OCI-LY3 (cell line): Measurements from ENCODE around the gene LRRC8E.
"Not testable (repeated sequence)": the region's sequence is repeated elsewhere in the genome, so short reads cannot be mapped to it uniquely, and the experiment has no call there.

Experiments
- H2AFZ ChIP-seq: fragments of 200-600, 300-600 bp; shearing (Covaris generic); 2 replicates; pipeline ENCODE4 v1.6.0; 2014; ENCODE audit warnings: antibody characterized with exemption, low read depth, low read length
- H3K27ac ChIP-seq: fragments of 200-600, 300-600 bp; sonication (generic); 2 replicates; pipeline ENCODE4 v1.5.1; 2014; ENCODE audit warnings: mild to moderate bottlenecking, low read length, moderate library complexity, mixed read lengths
- H3K27me3 ChIP-seq: fragments of 200-600, 300-600 bp; sonication (generic); 2 replicates; pipeline ENCODE4 v1.6.1; 2014; ENCODE audit warnings: low read depth, low read length, mixed read lengths
- H3K36me3 ChIP-seq: fragments of 200-600, 300-600 bp; sonication (generic); replicated peaks from 2 replicates; pipeline ENCODE3; 2014; ENCODE audit warnings: low read depth, low read length, mixed read lengths
- H3K4me1 ChIP-seq: fragments of 300-600, 200-600 bp; sonication (generic); 2 replicates; pipeline ENCODE4 v1.6.1; 2014; ENCODE audit warnings: low read length, mixed read lengths
- H3K4me2 ChIP-seq: fragments of 200-600, 300-600 bp; sonication (generic); 2 replicates; pipeline ENCODE4 v1.6.1; 2014; ENCODE audit warnings: low read length, mixed read lengths
- H3K4me3 ChIP-seq: fragments of 300-600, 200-600 bp; sonication (generic); 2 replicates; pipeline ENCODE4 v1.5.1; 2014; ENCODE audit warnings: antibody characterized with exemption, mild to moderate bottlenecking, low read length, moderate library complexity
- H3K79me2 ChIP-seq: fragments of 300-600, 200-600 bp; shearing (Covaris generic); 2 replicates; pipeline ENCODE4 v1.6.1; 2014; ENCODE audit warnings: mild to moderate bottlenecking, low read length, mixed read lengths
- H3K9ac ChIP-seq: fragments of 300-600, 200-600 bp; shearing (Covaris generic); 2 replicates; pipeline ENCODE4 v1.6.0; 2014; ENCODE audit warnings: mild to moderate bottlenecking, low read length, moderate library complexity
- H3K9me3 ChIP-seq: fragments of 200-600, 300-600 bp; shearing (Covaris generic); 2 replicates; pipeline ENCODE4 v1.6.1; 2014; ENCODE audit warnings: low read length, mixed read lengths; ENCODE audit not compliant: insufficient read depth
- H4K20me1 ChIP-seq: fragments of 200-600, 300-600 bp; sonication (generic); 2 replicates; pipeline ENCODE4 v1.6.1; 2016; ENCODE audit warnings: low read length, mixed read lengths; ENCODE audit not compliant: insufficient read depth
- EZH2phosphoT487 ChIP-seq: fragments of 200-600 bp; shearing (Covaris generic); IDR thresholded peaks from 2 replicates; pipeline ENCODE4 v1.6.1; 2018; ENCODE audit warnings: antibody characterized with exemption, mixed run types, low read depth
- TF ChIP-seq, protein P1 (sequence below): fragments of 200-600, 300-600 bp; sonication (generic); IDR thresholded peaks from 2 replicates; pipeline ENCODE4 v1.5.1; 2014; ENCODE audit warnings: antibody characterized with exemption, low read length, low read depth

Gene LRRC8E

DNA sequence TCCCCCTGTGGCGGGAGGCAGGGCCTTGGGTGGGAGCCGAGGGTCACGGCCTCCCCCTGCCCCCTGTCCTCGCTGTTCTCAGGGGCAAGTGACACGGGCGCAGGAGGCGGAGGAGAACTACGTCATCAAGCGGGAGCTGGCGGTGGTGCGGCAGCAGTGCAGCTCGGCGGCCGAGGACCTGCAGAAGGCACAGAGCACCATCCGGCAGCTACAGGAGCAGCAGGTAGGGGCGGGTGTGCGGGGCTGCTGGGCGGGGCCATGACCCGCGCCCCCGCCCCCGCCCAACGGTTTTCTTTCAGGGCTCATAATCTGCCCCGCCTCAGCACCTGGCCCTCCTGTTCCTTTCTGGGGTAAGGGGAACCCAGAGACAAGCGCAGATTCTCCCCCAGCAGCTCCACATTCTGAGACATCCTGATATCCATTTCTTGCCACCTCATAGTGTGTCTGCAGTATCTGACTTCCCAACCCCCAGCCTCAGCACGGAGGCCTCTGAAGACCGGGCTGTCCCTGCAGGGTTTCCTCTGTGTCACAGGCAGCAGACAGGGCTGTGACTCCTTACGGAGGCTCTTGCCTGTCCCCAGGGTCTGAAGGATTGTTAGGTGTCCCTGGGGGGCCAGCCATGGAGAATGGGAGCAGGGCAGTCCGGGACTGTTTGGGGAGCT is 30.1 kb upstream of the LRRC8E start:
- H3K36me3 ChIP-seq, result no peaks in the 10 kb centered on the region
- peak overlapping the region; percentile 87 for H3K4me2 ChIP-seq
- H3K27me3 ChIP-seq, result peaks cover 11% of the 10 kb centered on the region; the same call in 1 of the 2 replicates
- no peaks in the 10 kb centered on the region for H4K20me1 ChIP-seq
- no peak overlapping the region for H3K27ac ChIP-seq
- peak overlapping the region; percentile 73; the same call in 1 of the 2 replicates for H2AFZ ChIP-seq
- no peaks in the 10 kb centered on the region for H3K9me3 ChIP-seq
- TF ChIP-seq, protein P1, sequence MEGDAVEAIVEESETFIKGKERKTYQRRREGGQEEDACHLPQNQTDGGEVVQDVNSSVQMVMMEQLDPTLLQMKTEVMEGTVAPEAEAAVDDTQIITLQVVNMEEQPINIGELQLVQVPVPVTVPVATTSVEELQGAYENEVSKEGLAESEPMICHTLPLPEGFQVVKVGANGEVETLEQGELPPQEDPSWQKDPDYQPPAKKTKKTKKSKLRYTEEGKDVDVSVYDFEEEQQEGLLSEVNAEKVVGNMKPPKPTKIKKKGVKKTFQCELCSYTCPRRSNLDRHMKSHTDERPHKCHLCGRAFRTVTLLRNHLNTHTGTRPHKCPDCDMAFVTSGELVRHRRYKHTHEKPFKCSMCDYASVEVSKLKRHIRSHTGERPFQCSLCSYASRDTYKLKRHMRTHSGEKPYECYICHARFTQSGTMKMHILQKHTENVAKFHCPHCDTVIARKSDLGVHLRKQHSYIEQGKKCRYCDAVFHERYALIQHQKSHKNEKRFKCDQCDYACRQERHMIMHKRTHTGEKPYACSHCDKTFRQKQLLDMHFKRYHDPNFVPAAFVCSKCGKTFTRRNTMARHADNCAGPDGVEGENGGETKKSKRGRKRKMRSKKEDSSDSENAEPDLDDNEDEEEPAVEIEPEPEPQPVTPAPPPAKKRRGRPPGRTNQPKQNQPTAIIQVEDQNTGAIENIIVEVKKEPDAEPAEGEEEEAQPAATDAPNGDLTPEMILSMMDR, result no peak
- TF ChIP-seq EZH2phosphoT487, result no peak
- H3K4me1 ChIP-seq, result peaks cover 5% of the 10 kb centered on the region; the same call in 1 of the 2 replicates
- no peaks in the 10 kb centered on the region for H3K79me2 ChIP-seq
- H3K4me3 ChIP-seq, result peak overlapping the region; percentile 74
- peak overlapping the region; percentile 38; the same call in 1 of the 2 replicates for H3K9ac ChIP-seq

DNA sequence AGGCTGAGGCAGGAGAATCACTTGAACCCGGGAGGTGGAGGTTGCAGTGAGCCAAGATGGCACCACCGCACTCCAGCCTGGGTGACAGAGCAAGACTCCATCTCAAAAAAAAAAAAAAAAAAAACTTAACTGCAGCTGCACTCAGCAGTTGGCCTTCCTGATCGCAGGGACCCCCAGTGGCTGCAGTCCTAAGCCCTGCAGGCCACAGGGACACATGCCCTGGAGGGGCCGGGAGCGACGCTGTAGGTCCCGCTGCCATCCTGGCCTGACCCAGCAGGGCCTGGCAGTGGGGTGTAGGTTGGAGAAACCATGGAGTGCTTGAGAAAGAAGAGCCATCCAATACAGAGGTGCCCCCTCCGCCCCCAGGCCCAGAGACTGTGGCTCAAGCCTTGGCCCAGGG is 29.2 kb upstream of the LRRC8E start:
- H3K36me3 ChIP-seq, H3K9ac ChIP-seq, H3K4me1 ChIP-seq, H3K9me3 ChIP-seq, H4K20me1 ChIP-seq, H3K27ac ChIP-seq, H3K4me3 ChIP-seq, H2AFZ ChIP-seq, H3K4me2 ChIP-seq, H3K79me2 ChIP-seq: not testable (repeated sequence)
- H3K27me3 ChIP-seq, result peaks cover 11% of the 10 kb centered on the region; the same call in 1 of the 2 replicates

DNA sequence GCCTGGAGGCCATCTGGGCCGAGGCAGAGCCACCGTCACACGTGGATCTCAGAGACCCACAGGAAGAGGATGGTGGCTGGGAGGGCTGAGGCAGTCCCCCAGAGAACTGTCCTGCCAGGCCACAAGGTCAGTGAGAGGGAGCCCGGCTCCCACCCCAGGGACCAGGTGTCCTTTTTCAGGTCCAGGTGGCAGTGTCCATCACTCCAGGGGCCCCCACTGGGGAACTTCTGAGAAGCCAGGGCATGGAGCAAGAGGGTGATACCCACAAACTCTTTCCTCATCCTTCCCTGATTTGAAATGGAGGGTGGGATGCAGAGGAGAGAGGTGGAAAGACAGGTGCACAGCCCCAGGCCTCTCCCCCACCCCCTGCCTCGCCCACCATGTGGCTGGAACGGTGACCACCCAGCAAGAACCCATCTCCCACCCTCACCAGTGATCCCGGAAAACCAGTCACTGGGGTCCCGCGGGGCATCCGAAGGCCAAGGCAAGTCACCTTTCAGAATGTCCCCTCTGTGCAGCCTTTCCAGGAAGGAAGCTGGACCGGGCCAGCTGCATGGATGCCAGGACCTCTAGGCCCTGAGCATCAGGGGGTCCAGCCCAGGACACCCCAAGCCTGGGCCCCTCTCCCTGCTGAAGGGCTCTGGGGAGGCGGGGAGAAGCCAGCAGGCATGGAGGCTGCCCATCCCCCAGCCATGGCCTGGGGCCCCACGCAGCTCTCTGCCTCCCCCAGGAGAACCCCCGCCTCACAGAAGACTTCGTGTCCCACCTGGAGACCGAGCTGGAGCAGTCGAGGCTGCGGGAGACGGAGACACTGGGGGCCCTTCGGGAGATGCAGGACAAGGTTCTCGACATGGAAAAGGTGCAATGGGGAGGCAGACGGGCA is 28.2 kb upstream of the LRRC8E start:
- Histone ChIP-seq H3K27me3 (peaks cover 11% of the 10 kb centered on the region; the same call in 1 of the 2 replicates), H3K4me2 (no peak overlapping the region)
- TF ChIP-seq, protein P1, result no peak
- no peak for TF ChIP-seq EZH2phosphoT487

DNA sequence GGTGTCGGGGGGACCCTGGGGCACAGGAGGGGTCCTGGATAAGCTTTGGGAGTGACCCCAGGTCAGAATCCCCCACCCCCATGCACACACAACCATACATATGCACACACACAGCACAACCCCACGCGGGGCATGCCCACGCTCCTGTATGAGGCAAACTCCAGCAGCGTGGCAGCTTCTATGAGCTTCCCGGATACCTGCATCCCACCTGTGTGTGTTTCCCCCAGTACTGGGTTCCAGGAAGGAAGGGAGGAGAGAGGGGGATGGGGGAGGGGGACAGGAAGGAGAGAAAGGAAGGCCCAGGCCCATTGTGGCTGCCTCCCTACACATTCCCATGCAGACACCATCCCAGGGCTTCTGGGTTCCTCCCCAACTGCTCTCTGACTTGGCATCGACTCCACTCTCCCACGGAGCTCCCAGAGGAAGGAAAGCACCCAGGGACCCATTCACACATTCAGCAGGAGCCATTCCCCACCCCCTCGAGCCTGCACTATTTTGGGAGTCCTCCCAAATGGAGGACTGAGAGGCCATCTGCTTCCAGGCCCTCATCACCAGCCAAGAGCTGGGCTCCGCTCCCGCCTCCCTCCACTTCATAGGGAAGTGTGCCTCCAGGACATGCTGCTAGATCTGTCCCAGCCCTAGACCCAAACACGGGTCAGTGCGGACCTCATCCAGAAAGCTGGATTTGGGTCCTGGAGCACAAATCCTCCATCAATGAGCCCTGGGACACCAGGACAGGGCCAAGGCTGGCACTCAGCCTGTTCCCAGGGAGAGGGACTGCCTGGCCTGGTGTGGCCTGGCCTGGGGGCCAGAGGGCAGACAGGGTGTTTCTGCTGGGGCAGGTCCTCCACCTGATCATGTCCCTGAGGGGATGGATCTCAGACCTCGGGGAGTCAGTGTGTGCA is 27.3 kb upstream of the LRRC8E start:
- Histone ChIP-seq H3K9me3 (no peaks in the 10 kb centered on the region), H4K20me1 (no peaks in the 10 kb centered on the region), H2AFZ (no peak overlapping the region), H3K79me2 (no peaks in the 10 kb centered on the region), H3K36me3 (no peaks in the 10 kb centered on the region), H3K27me3 (peaks cover 11% of the 10 kb centered on the region; the same call in 1 of the 2 replicates), H3K27ac (no peak overlapping the region), H3K4me3 (no peak overlapping the region), H3K9ac (no peak overlapping the region), H3K4me1 (peaks cover 11% of the 10 kb centered on the region), H3K4me2 (no peak overlapping the region)
- TF ChIP-seq EZH2phosphoT487, result no peak
- TF ChIP-seq, protein P1, result no peak

More for the DNA sequence above, 28.2 kb upstream of the LRRC8E start:
- no peaks in the 10 kb centered on the region for H3K9me3 ChIP-seq
- H3K4me1 ChIP-seq, result peaks cover 6% of the 10 kb centered on the region
- no peak overlapping the region for H2AFZ ChIP-seq
- H3K4me3 ChIP-seq, result no peak overlapping the region
- no peak overlapping the region for H3K9ac ChIP-seq
- no peaks in the 10 kb centered on the region for H4K20me1 ChIP-seq
- H3K36me3 ChIP-seq, result no peaks in the 10 kb centered on the region
- no peak overlapping the region for H3K27ac ChIP-seq
- H3K79me2 ChIP-seq, result no peaks in the 10 kb centered on the region
